Psoas muscle (tissue), 8 donors: ENCODE measurements around the gene KIAA1671. TPM values are rescaled to one million over a fixed set of nuclear protein-coding genes. Genes with fewer than 3 reads are reported as not detected.

Source experiments
- ATAC-seq, 4 donors: fragments of 200-7000 bp; cut with Tn5 transposase; one replicate each; pipeline ENCODE4 v1.9.1; 2020; ENCODE audit warnings: moderate library complexity in 3 of 4, mild to moderate bottlenecking in 2 of 4
- DNase-seq, 2 donors: peaks; one replicate each; pipeline ENCODE4 v3.0.0-alpha.2; 2020
- H3K27ac ChIP-seq: fragments of 200-600 bp; one replicate; pipeline ENCODE4 v1.8.0; 2022
- H3K27me3 ChIP-seq, 3 donors: fragments of 200-600 bp in 1 of 3; one replicate each; pipeline versions ENCODE4 v1.6.1 to v1.8.0; 2013 to 2022; ENCODE audit warnings: low read length in 2 of 3, mild to moderate bottlenecking in 2 of 3, moderate library complexity in 1 of 3; ENCODE audit not compliant: insufficient read depth in 3 of 3
- H3K36me3 ChIP-seq, 2 donors: fragments of 200-600 bp in 1 of 2; one replicate each; pipeline versions ENCODE4 v1.6.1 to v1.8.0; 2013 to 2022; ENCODE audit warnings: low read depth in 1 of 2, mild to moderate bottlenecking in 1 of 2, moderate library complexity in 1 of 2; ENCODE audit not compliant: insufficient read depth in 1 of 2
- H3K4me1 ChIP-seq: fragments of 200-600 bp; one replicate; pipeline ENCODE4 v1.8.0; 2022
- H3K4me3 ChIP-seq: fragments of 200-600 bp; one replicate; pipeline ENCODE4 v1.8.0; 2022; ENCODE audit warnings: mild to moderate bottlenecking
- H3K9me3 ChIP-seq: fragments of 200-600 bp; one replicate; pipeline ENCODE4 v1.8.0; 2022
- CTCF ChIP-seq: fragments of 200-600 bp; IDR thresholded peaks from one replicate; pipeline ENCODE4 v1.8.0; 2022; ENCODE audit warnings: antibody characterized with exemption
- WGBS, 3 donors: extraction: QIAGEN DNeasy Blood & Tissue Kit; methylation state at CpG; one replicate each; pipeline versions ENCODE4 v1.1.6 to v1.1.7; 2013; 5-methylcytosine and 5-hydroxymethylcytosine counted together
- intact Hi-C, 2 donors: fragments of 100-400 bp; cut with DNase I; formaldehyde crosslinking; loops; one replicate each; pipeline versions ENCODE4 v1.11.0 to v1.14.2; 2022
- polyA plus RNA-seq, 3 donors: library from polyadenylated mRNA; stranded (reverse); fragments of 200-250 nt; gene quantifications; one replicate each; pipeline ENCODE4 v1.2.3, GENCODE V29; 2013
- total RNA-seq, 4 donors: library from RNA; stranded (reverse); fragmentation: NEBNext Ultra II Directional in 2 of 4; extraction: Animal tissue kit (Norgen Biotek cat#: 25700) in 2 of 4; gene quantifications; one replicate each; pipeline versions ENCODE4 v1.2.1 to v1.2.4, GENCODE V29; 2021 to 2023
- donor health status: healthy with polysubstance abuse.
- donor health status: DM: no; HTN: no; CAD: no; lungs with moderate emphysema.
- donor health status: Bipolar disorder and iron deficiency.
- donor health status: healthy.
- donor health status: DM: yes; HTN: yes; CAD: no.
- donor health status: DM: no; HTN: no; CAD: no.
- donor health status: DM: no; HTN: no; CAD: no.
- donor health status: DM: yes; HTN: yes; CAD: no.

The KIAA1671 gene
- total and polyA plus RNA-seq, 7 donors, result 1.9 to 56.9 (median 15.8) TPM

GRCh38 chr22:25062386-25063085, 110.0 kb downstream of the KIAA1671 start:
- H3K36me3 ChIP-seq, result no peaks in the 10 kb centered on the region
- H3K27me3 ChIP-seq, result peaks cover 0 to 2% (median under 1%) of the 10 kb centered on the region in 3 donors
- intact Hi-C loops, result no loop called here
- no peak for TF ChIP-seq CTCF
- H3K4me1 ChIP-seq, result peaks cover 7% of the 10 kb centered on the region
- ATAC-seq (no peak), DNase-seq (peak in 1 of 2 donors; percentile 1)
- no peak overlapping the region for H3K27ac ChIP-seq
- H3K4me3 ChIP-seq, result no peak overlapping the region
- WGBS, 3 donors, result 62 to 75% (median 66%) methylated on average over 16 of the region's 16 CpGs
- H3K9me3 ChIP-seq, result no peaks in the 10 kb centered on the region

- 69 to 83% (median 82%) methylated on average over 16 of the region's 16 CpGs for WGBS, 3 donors
- H3K27ac ChIP-seq, result no peak overlapping the region
- intact Hi-C loops, result no loop called here
- ATAC-seq, result no peak
- TF ChIP-seq CTCF, result no peak
- no peak overlapping the region for H3K4me3 ChIP-seq
- no peak for DNase-seq
- H3K4me1 ChIP-seq, result peaks cover 7% of the 10 kb centered on the region
- no peaks in the 10 kb centered on the region for H3K9me3 ChIP-seq
- H3K27me3 ChIP-seq, result peaks cover 0 to 16% (median 2%) of the 10 kb centered on the region in 3 donors
- H3K36me3 ChIP-seq, result no peaks in the 10 kb centered on the region
Measured at GRCh38 chr22:25064894-25065560, 112.5 kb downstream of the KIAA1671 start.

- no peak overlapping the region for H3K27ac ChIP-seq
Measured at GRCh38 chr22:25066861-25067435, 114.4 kb downstream of the KIAA1671 start.

GRCh38 chr22:25067851-25068421, 115.4 kb downstream of the KIAA1671 start:
- peak overlapping the region; percentile 55 for H3K27ac ChIP-seq
- peaks cover 5% of the 10 kb centered on the region for H3K4me1 ChIP-seq
- no peak for TF ChIP-seq CTCF
- ATAC-seq, result peak; percentile 63 to 74 (median 68)
- WGBS, 3 donors, result 28 to 53% (median 34%) methylated on average over 18 of the region's 18 CpGs
- intact Hi-C loops, result no loop called here
- no peaks in the 10 kb centered on the region for H3K36me3 ChIP-seq
- H3K9me3 ChIP-seq, result no peaks in the 10 kb centered on the region
- DNase-seq, result peak; percentile 41 to 73
- H3K27me3 ChIP-seq, result peaks cover 0 to 16% (median 3%) of the 10 kb centered on the region in 3 donors
- H3K4me3 ChIP-seq, result no peak overlapping the region

More at GRCh38 chr22:25066861-25067435, 114.4 kb downstream of the KIAA1671 start:
- ATAC-seq (no peak), DNase-seq (no peak)
- no peaks in the 10 kb centered on the region for H3K9me3 ChIP-seq
- intact Hi-C loops, result no loop called here
- H3K36me3 ChIP-seq, result no peaks in the 10 kb centered on the region
- no peak overlapping the region for H3K4me3 ChIP-seq
- H3K27me3 ChIP-seq, result peaks cover 0 to 16% (median 2%) of the 10 kb centered on the region in 3 donors
- no peak for TF ChIP-seq CTCF
- H3K4me1 ChIP-seq, result peaks cover 5% of the 10 kb centered on the region
- WGBS, 3 donors, result 81 to 89% (median 88%) methylated on average over 15 of the region's 15 CpGs
